GM20000 (cell line): ENCODE results near the gene KRT40.

Experiments
- DNase-seq: peaks from one replicate; pipeline ENCODE4 v3.0.0; 2012; ENCODE audit warnings: low spot score
- CTCF ChIP-seq: IDR thresholded peaks from 2 replicates; pipeline ENCODE4 v1.5.1; 2012; ENCODE audit warnings: mild to moderate bottlenecking, control low read depth; ENCODE audit errors: extremely low read depth, missing control alignments

KRT40 gene

GRCh38 chr17:41016578-41017215 lies 32.6 kb upstream of the KRT40 start:
- no peak for DNase-seq
- TF ChIP-seq CTCF = no peak

GRCh38 chr17:41015454-41015853 lies 31.3 kb upstream of the KRT40 start:
- TF ChIP-seq CTCF = no peak
- no peak for DNase-seq

GRCh38 chr17:41013606-41014005 lies 29.5 kb upstream of the KRT40 start:
- no peak for TF ChIP-seq CTCF
- DNase-seq = no peak

GRCh38 chr17:41013181-41013580 lies 29.1 kb upstream of the KRT40 start:
- no peak for DNase-seq
- no peak for TF ChIP-seq CTCF

- no peak for DNase-seq
- TF ChIP-seq CTCF = no peak
Measured at GRCh38 chr17:41012326-41013120, 28.4 kb upstream of the KRT40 start.

- no peak for DNase-seq
- no peak for TF ChIP-seq CTCF
Measured at GRCh38 chr17:41010441-41010840, 26.3 kb upstream of the KRT40 start.

- no peak for TF ChIP-seq CTCF
- no peak for DNase-seq
Measured at GRCh38 chr17:41009936-41010335, 25.8 kb upstream of the KRT40 start.
